SU-DHL-6 (cell line): ENCODE measurements around the gene CCDC141.

Experiments
- H2AFZ ChIP-seq: fragments of 200-600 bp; sonication (generic); 2 replicates; pipeline ENCODE4 v1.6.1; 2014; ENCODE audit warnings: low read depth, mild to moderate bottlenecking, moderate library complexity, mixed read lengths, antibody characterized with exemption, low read length; ENCODE audit not compliant: severe bottlenecking
- H3F3A ChIP-seq: fragments of 200-600 bp; shearing (Covaris generic); 2 replicates; pipeline ENCODE4 v1.6.0; 2016; ENCODE audit warnings: antibody characterized with exemption, mild to moderate bottlenecking; ENCODE audit not compliant: insufficient read depth
- H3K27ac ChIP-seq: fragments of 200-600 bp; sonication (generic); 2 replicates; pipeline ENCODE4 v1.5.1; 2016; ENCODE audit warnings: low read depth, mild to moderate bottlenecking, low read length, moderate library complexity, mixed read lengths
- H3K27me3 ChIP-seq: fragments of 200-600 bp; sonication (generic), shearing (Covaris generic); 2 replicates; pipeline ENCODE4 v1.6.0; 2014; ENCODE audit warnings: mild to moderate bottlenecking, low read length
- H3K36me3 ChIP-seq: fragments of 200-600 bp; sonication (generic); 2 replicates; pipeline ENCODE4 v1.6.1; 2014; ENCODE audit warnings: mild to moderate bottlenecking, low read length, mixed read lengths
- H3K4me2 ChIP-seq: fragments of 300-600, 200-600 bp; shearing (Covaris generic), sonication (generic); 2 replicates; pipeline ENCODE4 v1.6.0; 2014; ENCODE audit warnings: low read length, low read depth, mild to moderate bottlenecking; ENCODE audit not compliant: poor library complexity, severe bottlenecking
- H3K4me3 ChIP-seq: fragments of 200-600 bp; sonication (generic); 2 replicates; pipeline ENCODE4 v1.5.1; 2014; ENCODE audit warnings: antibody characterized with exemption, low read length, mild to moderate bottlenecking, mixed read lengths; ENCODE audit not compliant: insufficient read depth, poor library complexity, severe bottlenecking
- H3K79me2 ChIP-seq: fragments of 200-600 bp; sonication (generic); 2 replicates; pipeline ENCODE4 v1.6.1; 2014; ENCODE audit warnings: mild to moderate bottlenecking, low read length, moderate library complexity; ENCODE audit not compliant: insufficient read depth
- H3K9ac ChIP-seq: fragments of 200-600 bp; sonication (generic); 2 replicates; pipeline ENCODE4 v1.7.0; 2014; ENCODE audit warnings: mild to moderate bottlenecking, low read length
- H3K9me2 ChIP-seq: fragments of 200-600 bp; sonication (generic); replicated peaks from 2 replicates; pipeline ENCODE4 v1.6.1; 2014; ENCODE audit warnings: low read length; ENCODE audit not compliant: insufficient read depth
- H3K9me3 ChIP-seq: fragments of 200-600 bp; sonication (generic); 2 replicates; pipeline ENCODE4 v1.6.1; 2014; ENCODE audit warnings: low read length, mixed read lengths; ENCODE audit not compliant: insufficient read depth
- H4K20me1 ChIP-seq: fragments of 200-600 bp; sonication (generic); 2 replicates; pipeline ENCODE4 v1.6.1; 2014; ENCODE audit warnings: low read depth, mild to moderate bottlenecking, antibody characterized with exemption, low read length, moderate library complexity, mixed read lengths
- CTCF ChIP-seq: fragments of 200-600 bp; sonication (generic); IDR thresholded peaks from one replicate; pipeline ENCODE4 v1.5.1; 2017; ENCODE audit warnings: antibody characterized with exemption, mild to moderate bottlenecking, low read length, moderate library complexity; ENCODE audit not compliant: insufficient read depth, poor library complexity, severe bottlenecking
- EZH2phosphoT487 ChIP-seq: fragments of 200-600 bp; sonication (generic), shearing (Covaris generic); conservative IDR thresholded peaks from 2 replicates; pipeline ENCODE4 v1.6.1; 2018; ENCODE audit warnings: mild to moderate bottlenecking, antibody characterized with exemption, low read length, moderate library complexity, mixed read lengths

Gene CCDC141

GRCh38 chr2:178947006-178947405 is 102.9 kb downstream of the CCDC141 start:
- Histone ChIP-seq H3K4me3 (no peak overlapping the region), H3K36me3 (no peaks in the 10 kb centered on the region), H3K9me2 (no peaks in the 10 kb centered on the region), H3K27ac (no peak overlapping the region), H3K9me3 (no peaks in the 10 kb centered on the region), H3K4me2 (no peak overlapping the region), H3K9ac (no peak overlapping the region), H4K20me1 (no peaks in the 10 kb centered on the region), H2AFZ (no peak overlapping the region), H3K27me3 (no peaks in the 10 kb centered on the region), H3F3A (no peaks in the 10 kb centered on the region), H3K79me2 (no peaks in the 10 kb centered on the region)
- TF ChIP-seq EZH2phosphoT487: no peak
- no peak for TF ChIP-seq CTCF

GRCh38 chr2:178946494-178946893 is 103.4 kb downstream of the CCDC141 start:
- Histone ChIP-seq H2AFZ (no peak overlapping the region), H3F3A (no peaks in the 10 kb centered on the region), H3K9me2 (no peaks in the 10 kb centered on the region), H3K27ac (no peak overlapping the region), H3K4me2 (no peak overlapping the region), H3K79me2 (no peaks in the 10 kb centered on the region), H4K20me1 (no peaks in the 10 kb centered on the region), H3K27me3 (no peaks in the 10 kb centered on the region), H3K9me3 (no peaks in the 10 kb centered on the region), H3K9ac (no peak overlapping the region), H3K4me3 (no peak overlapping the region), H3K36me3 (no peaks in the 10 kb centered on the region)
- no peak for TF ChIP-seq CTCF
- TF ChIP-seq EZH2phosphoT487: no peak

- H3K27ac ChIP-seq: no peak overlapping the region
- no peaks in the 10 kb centered on the region for H3K36me3 ChIP-seq
- TF ChIP-seq CTCF: no peak
- TF ChIP-seq EZH2phosphoT487: no peak
Observed at GRCh38 chr2:178943745-178944144, 106.2 kb downstream of the CCDC141 start.

More at GRCh38 chr2:178943745-178944144, 106.2 kb downstream of the CCDC141 start:
- H3K27me3 ChIP-seq: no peaks in the 10 kb centered on the region
- no peaks in the 10 kb centered on the region for H3K9me2 ChIP-seq
- H3F3A ChIP-seq: no peaks in the 10 kb centered on the region
- H3K9ac ChIP-seq: no peak overlapping the region
- no peaks in the 10 kb centered on the region for H3K79me2 ChIP-seq
- no peak overlapping the region for H2AFZ ChIP-seq
- no peak overlapping the region for H3K4me3 ChIP-seq
- no peaks in the 10 kb centered on the region for H4K20me1 ChIP-seq
- no peaks in the 10 kb centered on the region for H3K9me3 ChIP-seq
- H3K4me2 ChIP-seq: no peak overlapping the region
